Measurements from ENCODE around the gene RABGAP1L. TPM values are rescaled to one million over a fixed set of nuclear protein-coding genes. Genes with fewer than 3 reads are reported as not detected.

RABGAP1L gene
- total RNA-seq, 1 donor from 2014 or later, result 48.5 TPM

- Mint-ChIP-seq H3K9me3 (no peaks in the 10 kb centered on the region), H3K4me1 (peaks cover 2% of the 10 kb centered on the region), H3K27ac (no peak overlapping the region), H3K27me3 (ENCODE audit: low read depth) (no peaks in the 10 kb centered on the region), H3K4me3 (no peak overlapping the region), H3K36me3 (no peaks in the 10 kb centered on the region)
- DNase-seq (ENCODE audit: low spot score in 2 of 2, unreplicated experiment in 2 of 2), result no peak
- TF ChIP-seq CTCF (IDR thresholded peaks at IDR 0.05; ENCODE audit: unreplicated experiment), result peak; percentile 74
Measured at GRCh38 chr1:174726167-174726879, 567.0 kb downstream of the RABGAP1L start.

GRCh38 chr1:174726880-174727585 lies 567.7 kb downstream of the RABGAP1L start:
- Mint-ChIP-seq H3K9me3 (no peaks in the 10 kb centered on the region), H3K4me3 (no peak overlapping the region), H3K27ac (no peak overlapping the region), H3K36me3 (no peaks in the 10 kb centered on the region), H3K27me3 (ENCODE audit: low read depth) (no peaks in the 10 kb centered on the region), H3K4me1 (peaks cover 2% of the 10 kb centered on the region)
- TF ChIP-seq CTCF (IDR thresholded peaks at IDR 0.05; ENCODE audit: unreplicated experiment), result no peak
- no peak for DNase-seq (ENCODE audit: low spot score in 2 of 2, unreplicated experiment in 2 of 2)

- H3K36me3 Mint-ChIP-seq, result no peaks in the 10 kb centered on the region
- no peak overlapping the region for H3K4me3 Mint-ChIP-seq
- H3K27ac Mint-ChIP-seq, result no peak overlapping the region
- H3K4me1 Mint-ChIP-seq, result no peaks in the 10 kb centered on the region
- peaks cover 2% of the 10 kb centered on the region for H3K27me3 Mint-ChIP-seq (ENCODE audit: low read depth)
- no peak for DNase-seq (ENCODE audit: low spot score in 2 of 2, unreplicated experiment in 2 of 2)
- no peak for TF ChIP-seq CTCF (IDR thresholded peaks at IDR 0.05; ENCODE audit: unreplicated experiment)
- peaks cover 7% of the 10 kb centered on the region for H3K9me3 Mint-ChIP-seq
Measured at GRCh38 chr1:174734270-174734669, 575.0 kb downstream of the RABGAP1L start.

- Mint-ChIP-seq H3K4me3 (no peak overlapping the region), H3K27ac (no peak overlapping the region), H3K4me1 (no peaks in the 10 kb centered on the region), H3K36me3 (no peaks in the 10 kb centered on the region), H3K9me3 (peaks cover 7% of the 10 kb centered on the region), H3K27me3 (ENCODE audit: low read depth) (peaks cover 2% of the 10 kb centered on the region)
- no peak for TF ChIP-seq CTCF (IDR thresholded peaks at IDR 0.05; ENCODE audit: unreplicated experiment)
- DNase-seq (ENCODE audit: low spot score in 2 of 2, unreplicated experiment in 2 of 2), result no peak
Measured at GRCh38 chr1:174736831-174737230, 577.5 kb downstream of the RABGAP1L start.

- peaks cover 3% of the 10 kb centered on the region for H3K4me1 Mint-ChIP-seq
- no peak for TF ChIP-seq CTCF (IDR thresholded peaks at IDR 0.05; ENCODE audit: unreplicated experiment)
- H3K36me3 Mint-ChIP-seq, result no peaks in the 10 kb centered on the region
- no peak overlapping the region for H3K27ac Mint-ChIP-seq
- DNase-seq (ENCODE audit: low spot score in 2 of 2, unreplicated experiment in 2 of 2), result no peak
- no peaks in the 10 kb centered on the region for H3K27me3 Mint-ChIP-seq (ENCODE audit: low read depth)
- no peak overlapping the region for H3K4me3 Mint-ChIP-seq
- H3K9me3 Mint-ChIP-seq, result peaks cover 7% of the 10 kb centered on the region
Measured at GRCh38 chr1:174740249-174740968, 581.1 kb downstream of the RABGAP1L start.
